ENCODE data around the gene NELL1. TPM values are rescaled to one million over a fixed set of nuclear protein-coding genes. Genes with fewer than 3 reads are reported as not detected.

NELL1 gene
- total and polyA plus RNA-seq, 12 donors, result 0.11 to 0.39 (median 0.24) TPM; not detected in 9

DNA sequence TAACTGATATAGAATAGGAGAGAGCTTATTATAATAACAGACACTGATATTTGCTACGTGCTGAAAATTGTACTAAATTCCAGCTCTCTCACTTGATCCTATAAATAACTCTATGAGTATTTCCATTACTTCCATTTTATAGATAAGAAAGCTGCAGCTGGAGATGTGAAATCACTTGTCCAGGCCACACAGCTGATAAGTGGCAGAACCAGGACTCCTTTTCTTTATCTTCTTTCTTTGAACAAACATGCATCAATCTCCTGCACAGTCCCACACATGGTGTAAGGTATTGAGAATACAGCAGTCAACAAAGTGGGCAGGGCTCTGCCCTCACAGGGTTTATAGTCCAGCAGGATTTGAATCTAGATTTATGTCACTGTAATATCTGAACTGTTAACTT is 652.1 kb downstream of the NELL1 start:
- H3K4me3 ChIP-seq, result no peak overlapping the region
- H3K27me3 ChIP-seq, result no peaks in the 10 kb centered on the region
- TF ChIP-seq POLR2A (IDR thresholded peaks at IDR 0.05) (no peak), CTCF (IDR thresholded peaks at IDR 0.05) (no peak)
- H3K36me3 ChIP-seq (replicated peaks in 1 of 2), result no peaks in the 10 kb centered on the region
- H3K27ac ChIP-seq, result no peak overlapping the region
- H3K9me3 ChIP-seq (replicated peaks in 1 of 3), result no peaks in the 10 kb centered on the region
- WGBS, 4 donors, result 19 to 25% (median 24%) methylated on average over 1 of the region's 1 CpG
- H3K4me1 ChIP-seq (replicated peaks in 1 of 2), result no peaks in the 10 kb centered on the region
- DNase-seq, result no peak
- intact Hi-C loops (cut with DNase I), result no loop called here

DNA sequence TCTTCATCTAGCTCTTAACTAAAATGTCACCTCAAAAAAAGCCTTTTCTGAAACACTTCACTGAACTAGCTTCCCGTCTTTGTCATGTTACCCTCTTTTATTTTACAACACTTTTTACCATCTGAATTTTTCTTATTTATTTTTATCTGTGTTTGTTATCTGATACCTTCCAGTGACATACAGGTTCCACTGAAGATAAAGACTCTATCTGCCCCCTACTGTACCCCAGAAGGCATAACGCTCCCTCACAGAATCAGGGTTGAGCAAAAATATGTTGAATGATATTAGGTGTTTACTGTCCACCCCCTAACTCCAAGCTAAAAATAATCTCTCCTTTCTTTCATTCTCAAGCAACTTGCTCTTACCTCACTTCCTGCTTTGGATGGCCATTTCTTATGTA is 654.2 kb downstream of the NELL1 start:
- intact Hi-C loops (cut with DNase I), result no loop called here
- WGBS, 4 donors, result 81 to 89% (median 87%) methylated on average over 2 of the region's 2 CpGs
- H3K27me3 ChIP-seq, result no peaks in the 10 kb centered on the region
- H3K36me3 ChIP-seq (replicated peaks in 1 of 2), result no peaks in the 10 kb centered on the region
- no peak overlapping the region for H3K27ac ChIP-seq
- TF ChIP-seq POLR2A (IDR thresholded peaks at IDR 0.05), result no peak
- no peak for TF ChIP-seq CTCF (IDR thresholded peaks at IDR 0.05)
- H3K4me1 ChIP-seq (replicated peaks in 1 of 2), result no peaks in the 10 kb centered on the region
- no peak for DNase-seq
- no peaks in the 10 kb centered on the region for H3K9me3 ChIP-seq (replicated peaks in 1 of 3)
- no peak overlapping the region for H3K4me3 ChIP-seq

GRCh38 chr11:21343204-21343603 is 673.8 kb downstream of the NELL1 start:
- no peak for DNase-seq
- intact Hi-C loops (cut with DNase I), result no loop called here
- no peak overlapping the region for H3K27ac ChIP-seq
- no peaks in the 10 kb centered on the region for H3K36me3 ChIP-seq (replicated peaks in 1 of 2)
- H3K4me3 ChIP-seq, result no peak overlapping the region
- WGBS, 4 donors, result 35 to 50% (median 44%) methylated on average over 2 of the region's 2 CpGs
- no peaks in the 10 kb centered on the region for H3K4me1 ChIP-seq (replicated peaks in 1 of 2)
- H3K9me3 ChIP-seq (replicated peaks in 1 of 3), result no peaks in the 10 kb centered on the region
- H3K27me3 ChIP-seq, result no peaks in the 10 kb centered on the region
- TF ChIP-seq POLR2A (IDR thresholded peaks at IDR 0.05) (no peak), CTCF (IDR thresholded peaks at IDR 0.05) (no peak)

DNA sequence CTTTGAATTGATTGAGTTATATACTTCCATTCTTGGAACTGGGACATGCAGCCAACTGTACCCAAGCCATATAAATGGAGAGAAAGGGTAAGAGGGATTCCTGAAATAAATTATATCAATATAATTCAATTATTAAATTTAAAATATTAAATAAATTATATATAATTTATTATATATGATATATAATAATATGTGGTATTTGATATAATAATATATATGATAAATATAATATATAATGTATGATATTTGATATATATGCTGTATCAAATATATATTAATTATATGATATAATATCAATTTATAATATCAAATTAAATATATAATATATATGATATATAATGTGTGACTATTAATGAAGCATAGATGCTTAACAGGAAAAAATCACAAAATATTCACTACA is 677.0 kb downstream of the NELL1 start:
- no peak overlapping the region for H3K4me3 ChIP-seq
- H3K27ac ChIP-seq, result no peak overlapping the region
- intact Hi-C loops (cut with DNase I), result no loop called here
- DNase-seq, result no peak
- TF ChIP-seq POLR2A (IDR thresholded peaks at IDR 0.05) (no peak), CTCF (IDR thresholded peaks at IDR 0.05) (no peak)
- H3K36me3 ChIP-seq (replicated peaks in 1 of 2), result no peaks in the 10 kb centered on the region
- H3K27me3 ChIP-seq, result no peaks in the 10 kb centered on the region
- H3K4me1 ChIP-seq (replicated peaks in 1 of 2), result no peaks in the 10 kb centered on the region
- H3K9me3 ChIP-seq (replicated peaks in 1 of 3), result no peaks in the 10 kb centered on the region

All from adrenal gland (tissue), 12 donors.